Measurements from ENCODE around the gene NINJ1.

DNA sequence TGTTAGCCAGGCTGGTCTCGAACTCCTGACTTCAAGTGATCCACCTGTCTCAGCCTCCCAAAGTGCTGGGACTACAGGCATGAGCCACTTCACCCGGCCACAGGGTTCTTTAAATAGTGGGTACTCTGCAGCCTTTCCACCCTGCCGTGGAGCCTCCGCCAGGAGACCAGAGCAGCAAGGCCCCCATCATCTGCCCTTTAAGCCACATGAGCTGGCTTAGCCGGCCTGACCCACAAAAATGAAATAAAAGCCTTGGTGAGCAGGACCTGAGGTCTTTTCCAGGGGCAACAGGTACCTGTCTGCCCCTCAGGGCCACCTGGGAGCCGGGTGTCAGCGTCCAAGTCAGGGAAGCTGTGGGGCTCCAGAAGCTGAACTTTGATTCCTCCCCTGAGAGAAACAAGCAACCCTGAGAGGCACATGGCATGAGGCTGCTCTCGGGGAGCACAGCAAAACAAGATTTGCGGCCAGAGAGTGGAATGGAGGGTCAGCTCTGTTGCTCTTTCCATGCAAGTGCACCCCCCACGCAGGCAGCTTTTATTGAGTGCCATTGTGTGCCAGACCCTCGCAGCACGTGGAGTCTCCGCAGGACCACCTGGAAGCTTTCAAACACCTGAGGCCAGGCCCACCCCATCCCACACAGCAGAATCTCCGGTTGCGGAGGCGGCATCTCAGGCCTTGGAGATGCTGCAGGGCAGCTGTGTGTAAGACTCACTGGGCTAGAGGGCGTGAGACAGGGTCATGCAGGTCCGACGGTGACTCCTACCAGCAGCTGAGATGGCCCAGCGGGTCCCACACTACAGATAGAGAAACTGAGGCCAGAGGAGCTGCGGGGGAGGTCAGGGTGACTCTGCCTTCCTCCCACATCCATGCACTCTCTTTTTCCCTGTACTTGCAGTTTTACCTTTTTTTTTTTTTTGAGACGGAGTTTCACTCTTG is 45.1 kb upstream of the NINJ1 start:
- TF ChIP-seq CTCF (IDR thresholded peaks at IDR 0.05; ENCODE audit: control extremely low read depth in 1 of 3, insufficient read depth in 1 of 3, low read depth in 1 of 3, low read length in 3 of 3) (no peak), GTF2F1 (IDR thresholded peaks at IDR 0.05; ENCODE audit: borderline replicate concordance, low read depth, low read length) (no peak), POLR2A (IDR thresholded peaks at IDR 0.05; ENCODE audit: control extremely low read depth in 1 of 2, low read depth in 2 of 2, low read length in 2 of 2) (no peak), BRCA1 (IDR thresholded peaks at IDR 0.05; ENCODE audit: low read depth, low read length) (no peak), NANOG (IDR thresholded peaks at IDR 0.05; ENCODE audit: insufficient read depth, low read depth, low read length, poor library complexity, severe bottlenecking) (no peak), SIRT6 (IDR thresholded peaks at IDR 0.05; ENCODE audit: low read length) (no peak)

Data from H1 (cell line).